ENCODE results near the gene ASPN. TPM values are rescaled to one million over a fixed set of nuclear protein-coding genes. Genes with fewer than 3 reads are reported as not detected.

The ASPN gene
- total RNA-seq, 1 donor from 2014 or later = 2.9 TPM

- H3K9me3 ChIP-seq = no peaks in the 10 kb centered on the region
- no peaks in the 10 kb centered on the region for H3K27me3 ChIP-seq
- no peaks in the 10 kb centered on the region for H3K36me3 ChIP-seq
- DNase-seq (ENCODE audit: extremely low spot score in 2 of 2) = no peak
- TF ChIP-seq CTCF (IDR thresholded peaks at IDR 0.05) (no peak), POLR2AphosphoS5 (IDR thresholded peaks at IDR 0.05; ENCODE audit: insufficient read depth in 1 of 2, low read depth in 1 of 2) (no peak), POLR2A (IDR thresholded peaks at IDR 0.05) (no peak)
- H3K27ac ChIP-seq = no peak overlapping the region
- H3K4me3 ChIP-seq = no peak overlapping the region
- no peaks in the 10 kb centered on the region for H3K4me1 ChIP-seq
- intact Hi-C loops (cut with DNase I) = no loop called here
These were observed 12.6 kb upstream of the ASPN start for GRCh38 chr9:92494856-92495255.

DNA sequence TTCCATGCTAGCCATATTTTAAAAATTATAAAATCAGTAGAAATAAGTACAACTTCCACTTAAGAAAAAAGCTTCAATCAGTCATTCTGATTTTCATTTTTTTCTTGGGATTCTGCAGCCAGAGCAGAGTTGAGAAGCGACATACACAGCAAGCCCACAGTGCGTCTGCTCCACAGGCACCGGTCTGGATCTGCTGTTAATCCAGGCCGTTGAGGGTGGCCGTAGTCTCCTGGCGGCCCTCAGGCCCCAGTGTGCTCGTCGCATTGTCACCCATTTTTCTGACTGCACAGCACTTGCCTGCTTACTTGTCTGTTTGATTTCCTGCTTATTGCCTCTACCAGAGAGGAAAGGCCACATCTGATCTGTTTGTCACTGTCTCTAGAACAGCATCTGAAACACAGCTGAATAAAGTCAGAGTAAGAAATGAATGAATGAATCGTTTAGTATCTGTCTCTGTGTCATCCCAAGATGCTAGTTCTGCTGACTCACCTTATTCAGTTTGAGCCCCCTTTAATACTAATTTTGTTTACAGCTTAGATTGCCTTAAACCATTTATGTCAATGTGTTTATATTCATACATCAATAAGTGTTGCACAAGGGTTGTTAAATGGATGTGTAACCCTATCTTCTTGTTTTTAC lies 11.6 kb upstream of the ASPN start:
- Histone ChIP-seq H3K4me1 (peaks cover 9% of the 10 kb centered on the region), H3K27ac (no peak overlapping the region), H3K27me3 (no peaks in the 10 kb centered on the region), H3K4me3 (no peak overlapping the region), H3K9me3 (no peaks in the 10 kb centered on the region), H3K36me3 (no peaks in the 10 kb centered on the region)
- no peak for DNase-seq (ENCODE audit: extremely low spot score in 2 of 2)
- TF ChIP-seq POLR2A (IDR thresholded peaks at IDR 0.05) = no peak
- TF ChIP-seq POLR2AphosphoS5 (IDR thresholded peaks at IDR 0.05; ENCODE audit: insufficient read depth in 1 of 2, low read depth in 1 of 2) = no peak
- TF ChIP-seq CTCF (IDR thresholded peaks at IDR 0.05) = no peak
- intact Hi-C loops (cut with DNase I) = no loop called here

DNA sequence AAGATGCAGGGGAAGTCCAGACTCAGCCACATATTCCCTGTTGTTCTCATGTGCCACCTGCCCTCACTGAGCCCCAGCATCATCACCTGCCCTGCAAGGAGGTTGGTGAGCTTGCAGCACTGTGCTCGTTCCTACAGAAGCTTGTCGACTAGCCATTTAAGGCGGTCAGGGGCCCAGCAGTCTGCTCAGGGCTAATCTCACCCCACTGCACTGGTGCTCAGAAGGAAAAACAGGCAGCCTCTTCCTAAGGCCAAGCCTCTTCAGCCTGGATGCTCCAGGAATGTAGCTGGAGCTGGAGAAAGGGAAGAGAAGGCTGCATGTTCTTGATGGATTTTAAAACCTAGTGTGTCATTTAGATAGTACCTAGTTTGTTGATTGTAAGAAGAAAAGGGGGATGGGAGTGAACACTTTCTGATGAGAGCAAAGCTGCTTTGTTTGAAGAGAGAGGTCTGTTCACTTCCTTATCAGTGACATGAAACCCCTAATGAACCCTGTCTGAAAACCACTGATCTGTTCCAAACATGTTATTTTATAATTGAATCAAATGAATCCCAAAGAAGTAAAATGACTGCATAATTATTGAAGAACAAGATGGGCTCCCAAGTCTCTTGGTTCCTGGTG lies 10.6 kb upstream of the ASPN start:
- no peak for DNase-seq (ENCODE audit: extremely low spot score in 2 of 2)
- H3K9me3 ChIP-seq = no peaks in the 10 kb centered on the region
- no peaks in the 10 kb centered on the region for H3K27me3 ChIP-seq
- no peaks in the 10 kb centered on the region for H3K36me3 ChIP-seq
- TF ChIP-seq POLR2AphosphoS5 (IDR thresholded peaks at IDR 0.05; ENCODE audit: insufficient read depth in 1 of 2, low read depth in 1 of 2) = no peak
- TF ChIP-seq CTCF (IDR thresholded peaks at IDR 0.05) = no peak
- no peak overlapping the region for H3K27ac ChIP-seq
- H3K4me1 ChIP-seq = peaks cover 9% of the 10 kb centered on the region
- intact Hi-C loops (cut with DNase I) = no loop called here
- H3K4me3 ChIP-seq = no peak overlapping the region

DNA sequence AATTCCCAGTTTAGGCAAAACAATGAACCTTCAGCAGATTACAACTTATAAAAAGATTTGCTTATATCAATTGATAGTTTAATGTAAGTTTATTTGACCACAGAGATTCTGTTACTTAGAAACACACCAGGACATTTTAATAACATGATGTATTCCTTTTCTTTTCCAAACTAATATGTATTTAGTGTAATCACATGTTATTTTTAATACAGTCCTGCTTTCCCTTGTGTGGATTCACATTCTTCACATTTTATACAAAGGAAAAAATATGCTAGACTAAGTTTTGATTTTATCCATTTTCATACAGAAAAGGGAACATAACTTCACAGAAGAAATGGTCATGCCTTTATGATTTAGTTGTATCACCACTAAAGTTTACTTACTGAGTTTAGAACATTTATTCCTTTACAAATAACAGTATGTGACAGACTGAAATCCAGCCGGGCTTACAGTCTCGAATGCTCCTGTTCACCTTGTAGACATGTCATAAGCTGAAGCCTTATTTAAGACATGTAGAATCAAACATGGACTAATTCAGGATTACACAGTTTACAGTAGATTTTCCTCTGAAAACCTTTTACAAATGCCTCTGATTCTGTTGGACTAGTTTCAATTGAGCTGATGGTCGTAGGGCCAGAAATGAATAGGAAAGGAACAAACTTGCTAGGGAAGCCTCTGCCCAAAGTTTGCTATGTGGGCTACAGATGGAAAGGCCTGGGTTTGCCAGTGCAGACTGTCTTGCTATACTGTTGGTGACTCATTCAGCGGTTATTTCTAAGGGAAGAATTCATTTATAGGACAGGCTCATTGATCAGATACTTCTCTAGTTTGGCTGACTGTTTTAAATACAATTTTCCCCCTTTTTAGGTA lies 6.6 kb upstream of the ASPN start:
- Histone ChIP-seq H3K4me1 (peaks cover 9% of the 10 kb centered on the region), H3K27ac (peak overlapping the region; percentile 3)
- no peak for DNase-seq (ENCODE audit: extremely low spot score in 2 of 2)

More for the DNA sequence above, 6.6 kb upstream of the ASPN start:
- H3K4me3 ChIP-seq = no peak overlapping the region
- no peaks in the 10 kb centered on the region for H3K36me3 ChIP-seq
- no peaks in the 10 kb centered on the region for H3K27me3 ChIP-seq
- TF ChIP-seq CTCF (IDR thresholded peaks at IDR 0.05) (no peak), POLR2A (IDR thresholded peaks at IDR 0.05) (no peak)
- H3K9me3 ChIP-seq = no peaks in the 10 kb centered on the region
- intact Hi-C loops (cut with DNase I) = no loop called here
